RPMI8226 (cell line): ENCODE measurements around the gene MEIS2.

Experiments
- DNase-seq: peaks from one replicate; pipeline ENCODE4 v3.0.0-alpha.2; 2015

MEIS2 gene

GRCh38 chr15:37072181-37072580 is 28.2 kb downstream of the MEIS2 start:
- no peak for DNase-seq

DNA sequence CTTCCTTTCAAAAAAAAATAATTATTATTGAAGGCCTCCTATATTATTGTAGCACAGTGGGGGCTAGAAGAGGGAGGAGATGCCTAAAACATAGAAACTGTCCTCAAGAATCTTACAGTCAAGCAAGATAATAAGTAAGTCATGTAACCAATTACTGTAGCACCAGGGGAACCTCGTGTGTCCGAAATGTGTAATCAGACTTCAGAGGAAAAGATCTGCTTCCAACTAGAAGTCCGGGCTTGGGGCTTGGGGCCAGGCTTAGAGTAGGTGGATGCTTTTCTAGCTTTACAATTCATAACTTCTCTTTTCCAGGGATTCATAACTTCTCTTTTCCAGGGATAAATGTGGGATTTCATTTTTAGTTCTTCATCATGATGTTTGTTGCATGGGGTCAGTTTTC is 29.2 kb downstream of the MEIS2 start:
- DNase-seq, result no peak

DNA sequence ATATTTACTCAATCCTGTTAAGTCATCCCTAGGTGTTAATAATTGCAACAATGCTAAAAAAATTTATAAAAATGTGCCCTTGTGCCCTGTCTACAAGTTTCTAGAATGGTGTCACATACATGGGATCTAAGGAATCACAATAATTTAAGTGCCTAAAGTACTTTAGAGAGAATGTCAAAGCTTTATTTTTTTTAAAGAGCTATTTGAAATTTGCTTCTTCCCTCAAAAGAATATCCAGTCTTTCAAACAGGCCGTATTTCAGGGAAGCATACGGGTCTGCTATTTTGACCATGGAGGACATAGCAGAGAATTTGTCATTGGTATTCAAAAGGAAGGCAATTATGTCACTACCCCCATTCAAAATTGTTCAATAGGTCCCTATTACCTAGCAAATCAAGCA is 29.7 kb downstream of the MEIS2 start:
- DNase-seq, result no peak

GRCh38 chr15:37061996-37062395 is 38.4 kb downstream of the MEIS2 start:
- DNase-seq, result no peak

DNA sequence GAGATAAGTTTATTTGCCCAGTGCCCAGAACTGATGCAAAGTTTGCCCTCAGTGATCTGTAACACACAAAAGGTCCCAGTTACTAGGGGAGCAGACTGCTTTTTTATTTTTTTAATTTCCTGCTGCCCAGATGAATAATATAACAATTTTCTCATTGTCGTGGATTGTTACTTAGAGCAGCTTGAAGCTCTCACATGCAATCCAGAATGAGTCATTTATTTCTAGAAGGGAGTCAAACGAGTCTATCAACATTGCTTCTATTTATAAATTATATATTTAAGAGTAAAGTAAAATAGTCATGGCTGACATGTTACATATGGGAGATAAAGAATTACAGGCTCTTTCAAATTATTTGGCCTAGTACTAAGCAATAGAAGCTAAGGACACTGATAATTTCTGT is 41.3 kb downstream of the MEIS2 start:
- DNase-seq, result no peak

GRCh38 chr15:37058316-37058985 is 41.9 kb downstream of the MEIS2 start:
- no peak for DNase-seq

GRCh38 chr15:37057831-37058230 is 42.5 kb downstream of the MEIS2 start:
- DNase-seq, result no peak

DNA sequence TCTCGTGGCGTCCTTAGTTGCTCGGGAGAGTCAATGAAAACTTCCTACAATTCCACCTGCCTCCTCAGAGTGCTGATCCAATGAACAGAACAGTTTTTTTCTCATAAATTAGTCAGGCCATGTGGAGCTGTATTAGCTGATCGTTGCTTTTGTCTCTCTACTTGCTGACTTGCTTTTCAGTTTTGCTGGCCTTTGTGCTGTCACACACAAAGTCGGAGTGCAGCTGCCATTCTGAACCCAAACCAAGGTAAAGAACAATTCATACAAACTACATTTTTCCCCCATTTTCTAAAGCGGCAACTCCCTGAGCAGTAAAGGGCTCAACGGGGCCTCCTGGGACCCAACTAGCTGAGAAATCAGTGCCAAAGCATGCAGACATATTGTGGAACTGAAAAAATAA is 43.1 kb downstream of the MEIS2 start:
- no peak for DNase-seq

- DNase-seq, result no peak
Measured at GRCh38 chr15:37056177-37057121, 43.9 kb downstream of the MEIS2 start.

- DNase-seq, result no peak
Measured at GRCh38 chr15:37055481-37055880, 44.9 kb downstream of the MEIS2 start.

- DNase-seq, result no peak
Measured at GRCh38 chr15:37054336-37054735, 46.0 kb downstream of the MEIS2 start.

- no peak for DNase-seq
Measured at GRCh38 chr15:37053166-37053565, 47.2 kb downstream of the MEIS2 start.

DNA sequence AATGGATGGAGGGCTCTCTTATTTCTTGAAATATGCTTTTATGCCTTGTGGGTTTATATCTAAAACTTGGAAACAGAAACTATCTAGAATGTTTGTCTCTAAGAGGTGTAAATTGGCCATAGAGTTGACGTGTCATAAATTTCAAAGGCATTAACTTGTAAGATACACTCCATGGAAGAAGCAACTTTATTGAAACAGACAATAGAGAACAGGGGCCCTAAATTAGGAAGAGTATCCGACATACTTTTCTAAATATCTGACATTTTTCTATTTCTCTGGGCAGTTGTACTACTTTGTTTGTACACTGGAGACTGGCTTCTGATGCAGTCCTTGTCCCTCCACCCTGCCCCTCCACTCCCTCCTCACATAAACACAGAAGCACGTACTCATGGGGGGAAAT is 50.0 kb downstream of the MEIS2 start:
- DNase-seq, result no peak

- no peak for DNase-seq
Measured at GRCh38 chr15:37046876-37047614, 53.3 kb downstream of the MEIS2 start.

- DNase-seq, result no peak
Measured at GRCh38 chr15:37045859-37046740, 54.2 kb downstream of the MEIS2 start.

DNA sequence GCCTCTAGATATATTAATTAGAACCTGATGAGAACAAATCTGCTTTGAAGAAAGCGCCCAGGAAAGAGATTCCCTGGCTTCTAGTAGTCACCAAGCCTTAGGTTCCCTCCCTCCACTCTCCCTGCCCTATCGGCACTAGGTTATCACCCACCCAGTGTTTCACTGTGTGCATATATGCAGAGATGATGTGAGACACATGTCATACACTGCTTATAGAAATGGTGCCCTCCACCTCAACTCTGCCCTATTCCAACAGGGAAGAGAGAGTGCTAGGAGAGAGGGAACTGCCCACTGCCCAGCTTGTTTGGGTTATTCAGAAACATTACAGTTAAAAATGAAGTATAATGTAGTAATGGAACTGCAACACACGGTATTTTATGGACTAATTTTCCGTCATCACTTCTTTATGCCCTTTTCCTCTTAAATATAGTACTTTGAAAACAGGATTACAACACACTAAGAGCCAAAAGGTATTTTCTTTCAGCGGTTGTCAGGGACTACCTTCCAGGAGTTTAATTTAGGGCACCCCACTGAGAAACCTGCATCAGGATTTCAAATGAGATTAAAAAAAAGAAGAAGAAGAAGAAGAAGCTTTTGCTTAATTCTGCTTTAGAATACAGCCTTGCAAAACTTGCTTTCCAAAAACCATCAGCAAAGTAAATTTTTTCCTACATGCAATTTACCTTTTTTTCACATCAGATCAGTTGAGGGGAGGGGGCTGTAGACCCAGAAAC is 55.3 kb downstream of the MEIS2 start:
- no peak for DNase-seq

DNA sequence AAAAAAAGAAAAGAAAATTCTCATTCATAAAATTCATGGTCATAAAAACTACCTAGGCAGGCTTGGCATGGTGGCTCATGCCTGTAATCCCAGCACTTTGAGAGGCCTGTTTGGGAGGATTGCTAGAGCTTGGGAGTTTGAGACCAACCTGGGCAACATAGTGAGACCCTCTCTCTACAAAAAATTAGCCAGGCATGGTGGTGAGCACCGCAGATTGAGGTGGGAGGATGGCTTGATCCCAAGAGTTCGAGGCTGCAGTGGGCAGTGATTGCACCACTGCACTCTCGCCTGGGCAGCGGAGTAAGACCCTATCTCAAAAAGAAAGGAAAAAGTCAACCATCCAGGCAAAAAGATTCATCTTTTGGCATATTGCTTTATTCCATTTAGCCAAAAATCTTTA is 58.5 kb downstream of the MEIS2 start:
- no peak for DNase-seq

- no peak for DNase-seq
Measured at GRCh38 chr15:37041042-37041441, 59.3 kb downstream of the MEIS2 start.

DNA sequence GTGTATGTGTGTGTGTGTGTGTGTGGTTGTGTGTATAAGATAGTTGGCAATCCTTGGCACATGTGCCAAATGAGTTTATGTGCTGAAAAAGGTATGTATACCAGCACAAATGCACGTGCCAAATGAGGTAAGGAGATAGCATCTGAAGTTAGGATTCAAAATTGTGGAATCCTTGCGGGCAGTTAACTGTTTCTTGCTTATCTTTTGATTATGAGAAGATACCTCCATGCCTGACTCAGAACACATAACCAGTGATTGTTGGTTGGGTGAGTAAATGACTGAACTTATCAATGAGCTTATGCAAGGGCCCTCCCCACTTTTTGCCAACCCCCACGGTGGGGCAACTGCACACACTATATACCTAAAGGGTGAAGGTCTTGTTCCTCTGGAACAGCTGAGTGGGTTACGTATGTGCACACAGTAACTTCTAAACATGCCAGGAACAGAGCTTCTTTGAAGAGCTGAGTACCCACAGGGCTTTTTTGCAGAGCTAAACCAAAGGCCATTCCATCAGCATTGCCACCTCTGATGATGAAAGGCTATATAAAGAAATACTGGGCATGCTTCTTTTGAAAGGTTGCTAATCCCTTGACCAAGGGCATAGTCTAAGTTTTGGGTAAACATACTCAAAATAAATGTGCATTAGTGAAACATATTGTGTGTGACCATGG is 60.1 kb downstream of the MEIS2 start:
- DNase-seq, result no peak

DNA sequence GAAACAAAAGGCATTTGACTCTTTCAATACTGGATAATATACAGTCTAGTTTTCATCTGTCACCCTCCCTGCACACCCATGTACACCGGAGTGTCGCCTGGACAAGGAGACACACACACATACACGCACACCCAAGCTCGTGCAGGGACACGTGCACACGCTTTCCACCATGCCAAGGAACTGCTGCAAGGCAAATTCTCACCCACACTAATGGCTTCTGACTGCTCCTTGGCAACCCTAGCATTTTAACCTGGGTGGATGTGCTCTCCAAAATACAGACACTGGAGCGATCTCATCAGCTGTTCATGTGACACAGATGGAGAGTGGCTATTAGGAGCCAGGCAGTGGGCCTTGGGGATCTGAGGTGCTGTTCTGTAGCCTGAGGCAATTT is 61.6 kb downstream of the MEIS2 start:
- DNase-seq, result no peak
